Activated CD4-positive, alpha-beta memory T cell treated with anti-CD3 and anti-CD28 coated beads for 36 hours (primary cell): ENCODE results near the gene ALDH1A2. TPM values are rescaled to one million over a fixed set of nuclear protein-coding genes. Genes with fewer than 3 reads are reported as not detected.
"Not testable (repeated sequence)": the region's sequence is repeated elsewhere in the genome, so short reads cannot be mapped to it uniquely, and the experiment has no call there.

Experiments used
- CTCF ChIA-PET: fragments of 350-600 bp; sonication (Branson Sonifier 250); formaldehyde crosslinking; loops from one replicate; lab custom pipeline; 2021; ENCODE audit warnings: antibody characterized with exemption, inconsistent platforms; lab: Charles Lee
- POLR2A ChIA-PET: fragments of 350-600 bp; sonication (Branson Sonifier 250); formaldehyde crosslinking; loops from one replicate; lab custom pipeline; 2021; ENCODE audit warnings: antibody characterized with exemption; lab: Charles Lee
- DNase-seq: peaks from one replicate; pipeline ENCODE4 v3.0.0-alpha.2; 2020
- H3K27ac Mint-ChIP-seq: one replicate; pipeline ENCODE4 v1.8.0; 2021; ENCODE audit warnings: mixed read lengths
- H3K27me3 Mint-ChIP-seq: one replicate; pipeline ENCODE4 v1.8.0; 2021; ENCODE audit warnings: mixed read lengths
- H3K36me3 Mint-ChIP-seq: one replicate; pipeline ENCODE4 v1.8.0; 2021; ENCODE audit warnings: mixed read lengths
- H3K4me1 Mint-ChIP-seq: one replicate; pipeline ENCODE4 v1.8.0; 2021; ENCODE audit warnings: low read depth, mixed read lengths
- H3K4me3 Mint-ChIP-seq: one replicate; pipeline ENCODE4 v1.8.0; 2021; ENCODE audit warnings: mild to moderate bottlenecking, mixed read lengths
- H3K9me3 Mint-ChIP-seq: one replicate; pipeline ENCODE4 v1.8.0; 2021; ENCODE audit warnings: mixed read lengths
- intact Hi-C: fragments of 100-400 bp; cut with micrococcal nuclease; formaldehyde crosslinking; loops from one replicate; pipeline ENCODE4 v1.15.1; 2023
- total RNA-seq, 2 experiments: library from RNA; stranded (reverse); gene quantifications; one replicate each; pipeline ENCODE4 v1.2.3, GENCODE V29; 2021

ALDH1A2 gene
- total RNA-seq, 2 experiments from 2014 or later: 0.19 to 0.78 TPM

DNA sequence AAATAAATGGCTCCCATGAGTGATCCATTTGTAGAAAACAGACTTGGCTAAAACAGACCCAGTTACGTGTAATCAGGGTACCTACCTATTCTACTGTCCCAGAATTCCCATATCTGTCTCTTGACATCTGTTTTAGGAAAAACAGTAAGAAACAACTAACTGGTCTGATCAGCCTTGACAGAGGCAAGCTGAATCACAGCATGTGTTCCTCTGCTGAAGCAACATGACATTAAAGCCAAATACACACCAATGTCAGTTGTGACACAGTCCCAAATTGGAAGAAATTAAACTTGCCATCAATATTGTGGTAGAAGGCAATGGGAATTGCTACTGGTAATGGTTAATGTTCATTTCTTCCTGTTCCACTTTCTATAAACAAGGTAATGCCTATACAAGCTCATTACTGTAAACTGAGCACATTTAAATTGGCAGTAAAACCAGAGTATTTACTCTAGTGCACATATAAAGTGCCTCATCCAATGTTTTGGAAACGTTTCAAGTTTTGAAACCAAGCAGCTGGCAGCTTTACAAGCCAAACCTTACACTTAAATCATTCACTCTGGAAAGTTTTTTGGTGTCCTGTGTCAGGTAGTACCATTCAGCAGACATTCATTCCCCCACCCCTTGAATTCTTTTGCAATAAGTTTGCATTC lies 27.0 kb downstream of the ALDH1A2 start:
- intact Hi-C loops: no loop called here
- CTCF ChIA-PET: no interaction called here
- no peak for DNase-seq
- Mint-ChIP-seq H3K9me3 (no peaks in the 10 kb centered on the region), H3K4me3 (no peak overlapping the region), H3K27me3 (peaks cover 14% of the 10 kb centered on the region), H3K36me3 (no peaks in the 10 kb centered on the region), H3K4me1 (no peaks in the 10 kb centered on the region), H3K27ac (no peak overlapping the region)
- POLR2A ChIA-PET: no interaction called here

- no peaks in the 10 kb centered on the region for H3K4me1 Mint-ChIP-seq
- intact Hi-C loops: no loop called here
- H3K36me3 Mint-ChIP-seq: no peaks in the 10 kb centered on the region
- no peak overlapping the region for H3K4me3 Mint-ChIP-seq
- H3K9me3 Mint-ChIP-seq: no peaks in the 10 kb centered on the region
- ChIA-PET CTCF (no interaction called here), POLR2A (no interaction called here)
- no peak for DNase-seq
- peaks cover 11% of the 10 kb centered on the region for H3K27me3 Mint-ChIP-seq
- no peak overlapping the region for H3K27ac Mint-ChIP-seq
Observed at GRCh38 chr15:58037723-58038301, 27.7 kb downstream of the ALDH1A2 start.

- Mint-ChIP-seq H3K27ac (no peak overlapping the region), H3K4me1 (no peaks in the 10 kb centered on the region), H3K36me3 (no peaks in the 10 kb centered on the region), H3K9me3 (no peaks in the 10 kb centered on the region), H3K4me3 (no peak overlapping the region), H3K27me3 (peaks cover 11% of the 10 kb centered on the region)
- POLR2A ChIA-PET: no interaction called here
- no peak for DNase-seq
- CTCF ChIA-PET: no interaction called here
- intact Hi-C loops: no loop called here
Observed at GRCh38 chr15:58036579-58036978, 28.9 kb downstream of the ALDH1A2 start.

DNA sequence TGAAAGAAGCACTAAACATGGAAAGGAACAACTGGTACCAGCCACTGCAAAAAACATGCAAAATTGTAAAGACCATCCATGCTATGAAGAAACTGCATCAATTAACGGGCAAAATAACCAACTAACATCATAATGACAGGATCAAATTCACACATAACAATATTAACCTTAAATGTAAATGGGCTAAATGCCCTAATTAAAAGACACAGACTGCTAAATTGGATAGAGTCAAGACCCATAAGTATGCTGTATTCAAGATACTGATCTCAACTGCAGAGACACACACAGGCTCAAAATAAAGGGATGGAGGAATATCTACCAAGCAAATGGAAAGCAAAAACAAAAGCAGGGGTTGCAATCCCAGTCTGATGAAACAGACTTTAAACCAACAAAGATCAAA lies 37.1 kb downstream of the ALDH1A2 start:
- H3K4me3 Mint-ChIP-seq, intact Hi-C loops, DNase-seq, H3K36me3 Mint-ChIP-seq, H3K27me3 Mint-ChIP-seq, H3K27ac Mint-ChIP-seq, CTCF ChIA-PET, H3K4me1 Mint-ChIP-seq, POLR2A ChIA-PET: not testable (repeated sequence)
- peaks cover 40% of the 10 kb centered on the region for H3K9me3 Mint-ChIP-seq

DNA sequence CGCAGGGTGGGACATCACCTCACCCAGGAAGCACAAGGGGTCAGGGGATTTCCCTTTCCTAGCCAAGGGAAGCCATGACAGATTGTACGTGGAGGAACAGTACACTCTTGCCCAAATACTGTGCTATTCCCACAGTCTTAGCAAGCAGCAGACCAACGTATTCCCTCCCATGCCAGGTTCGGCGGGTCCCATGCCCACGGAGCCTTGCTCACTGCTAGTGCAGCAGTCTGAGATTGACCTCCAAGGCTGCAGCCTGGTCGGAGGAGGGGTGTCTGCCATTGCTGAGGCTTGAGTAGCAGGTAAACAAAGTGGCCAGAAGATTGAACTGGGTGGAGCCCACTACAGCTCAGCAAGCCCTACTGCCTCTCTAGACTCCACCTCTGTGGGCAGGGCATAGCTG lies 39.0 kb downstream of the ALDH1A2 start:
- ChIA-PET POLR2A (no interaction called here), CTCF (interaction anchor here (0.6 kb wide), 1 partner anchor 45 kb away, joined by 3 read pairs; no protein-coding TSS in a partner anchor)
- peaks cover 12% of the 10 kb centered on the region for H3K36me3 Mint-ChIP-seq
- H3K9me3 Mint-ChIP-seq: peaks cover 52% of the 10 kb centered on the region
- no peaks in the 10 kb centered on the region for H3K4me1 Mint-ChIP-seq
- peaks cover 12% of the 10 kb centered on the region for H3K27me3 Mint-ChIP-seq
- H3K4me3 Mint-ChIP-seq: no peak overlapping the region
- no peak overlapping the region for H3K27ac Mint-ChIP-seq
- DNase-seq: no peak
- intact Hi-C loops: no loop called here

DNA sequence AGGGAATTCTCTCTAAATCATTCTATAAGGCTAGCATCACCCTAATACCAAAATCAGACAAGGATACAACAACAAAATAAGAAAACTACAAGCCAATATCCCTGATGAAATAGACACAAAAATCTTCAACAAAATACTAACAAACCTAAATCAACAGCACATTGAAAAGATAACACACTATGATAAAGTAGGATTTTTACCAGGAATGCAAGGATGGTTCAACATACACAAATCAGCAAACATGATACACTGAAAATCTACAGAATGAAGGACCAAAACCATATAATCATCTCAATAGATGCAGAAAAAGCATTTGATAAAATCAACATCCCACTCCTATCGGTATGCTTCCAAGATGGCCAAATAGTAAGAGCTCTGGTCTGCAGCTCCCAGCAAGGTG lies 39.5 kb downstream of the ALDH1A2 start:
- Mint-ChIP-seq H3K4me3 (no peak overlapping the region), H3K4me1 (no peaks in the 10 kb centered on the region), H3K36me3 (peaks cover 12% of the 10 kb centered on the region), H3K27ac (no peak overlapping the region), H3K27me3 (peaks cover 12% of the 10 kb centered on the region), H3K9me3 (peaks cover 52% of the 10 kb centered on the region)
- ChIA-PET CTCF (no interaction called here), POLR2A (no interaction called here)
- DNase-seq: no peak
- intact Hi-C loops: no loop called here

- H3K27ac Mint-ChIP-seq: no peak overlapping the region
- peaks cover 12% of the 10 kb centered on the region for H3K36me3 Mint-ChIP-seq
- CTCF ChIA-PET: no interaction called here
- intact Hi-C loops: no loop called here
- H3K27me3 Mint-ChIP-seq: peaks cover 12% of the 10 kb centered on the region
- DNase-seq: no peak
- H3K4me3 Mint-ChIP-seq: no peak overlapping the region
- POLR2A ChIA-PET: no interaction called here
- H3K9me3 Mint-ChIP-seq: peaks cover 36% of the 10 kb centered on the region
- H3K4me1 Mint-ChIP-seq: no peaks in the 10 kb centered on the region
Observed at GRCh38 chr15:58021332-58022230, 43.9 kb downstream of the ALDH1A2 start.

DNA sequence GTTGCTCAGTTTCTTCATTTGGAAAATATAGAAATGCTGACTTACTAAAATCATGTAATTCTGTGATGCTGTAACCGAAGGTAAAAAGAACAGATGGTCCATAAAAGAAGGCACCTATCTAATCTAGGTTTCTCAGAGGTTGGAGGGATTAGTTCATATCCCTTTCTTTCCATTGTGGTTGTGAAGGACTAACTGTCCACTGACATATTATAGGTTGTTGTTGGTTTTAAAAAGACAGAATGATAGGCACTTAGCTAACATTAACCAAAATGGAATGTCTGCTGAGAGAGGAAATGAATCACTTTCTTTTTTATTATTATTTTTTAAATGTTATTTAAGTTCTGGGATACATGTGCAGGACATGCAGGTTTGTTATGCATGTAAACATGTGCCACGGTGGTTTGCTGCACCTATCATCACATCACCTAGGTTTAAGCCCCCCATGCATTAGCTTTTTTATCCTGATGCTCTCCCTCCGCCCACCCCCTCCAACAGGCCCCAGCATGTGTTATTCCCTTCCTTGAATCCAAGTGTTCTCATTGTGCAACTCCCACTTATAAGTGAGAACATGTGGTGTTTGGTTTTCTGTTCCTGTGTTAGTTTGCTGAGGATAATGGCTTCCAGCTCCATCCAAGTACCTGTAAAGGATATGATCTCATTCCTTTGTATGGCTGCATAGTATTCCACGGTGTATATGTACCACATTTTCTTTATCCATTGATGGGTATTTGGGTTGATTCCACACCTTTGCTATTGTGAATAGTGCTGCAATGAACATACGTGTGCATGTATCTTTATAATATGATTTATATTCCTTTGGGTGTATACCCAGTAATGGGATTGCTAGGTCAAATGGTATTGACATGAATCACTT lies 45.8 kb downstream of the ALDH1A2 start:
- ChIA-PET POLR2A (no interaction called here), CTCF (no interaction called here)
- no peak overlapping the region for H3K4me3 Mint-ChIP-seq
- no peaks in the 10 kb centered on the region for H3K4me1 Mint-ChIP-seq
- no peak overlapping the region for H3K27ac Mint-ChIP-seq
- intact Hi-C loops: no loop called here
- H3K36me3 Mint-ChIP-seq: peaks cover 6% of the 10 kb centered on the region
- peaks cover 19% of the 10 kb centered on the region for H3K9me3 Mint-ChIP-seq
- peaks cover 15% of the 10 kb centered on the region for H3K27me3 Mint-ChIP-seq
- DNase-seq: no peak

GRCh38 chr15:58017869-58018268 lies 47.6 kb downstream of the ALDH1A2 start:
- Mint-ChIP-seq H3K9me3 (peaks cover 7% of the 10 kb centered on the region), H3K4me3 (no peak overlapping the region), H3K27me3 (peaks cover 17% of the 10 kb centered on the region), H3K36me3 (peaks cover 2% of the 10 kb centered on the region), H3K4me1 (no peaks in the 10 kb centered on the region), H3K27ac (no peak overlapping the region)
- ChIA-PET POLR2A (no interaction called here), CTCF (no interaction called here)
- no peak for DNase-seq
- intact Hi-C loops: no loop called here

DNA sequence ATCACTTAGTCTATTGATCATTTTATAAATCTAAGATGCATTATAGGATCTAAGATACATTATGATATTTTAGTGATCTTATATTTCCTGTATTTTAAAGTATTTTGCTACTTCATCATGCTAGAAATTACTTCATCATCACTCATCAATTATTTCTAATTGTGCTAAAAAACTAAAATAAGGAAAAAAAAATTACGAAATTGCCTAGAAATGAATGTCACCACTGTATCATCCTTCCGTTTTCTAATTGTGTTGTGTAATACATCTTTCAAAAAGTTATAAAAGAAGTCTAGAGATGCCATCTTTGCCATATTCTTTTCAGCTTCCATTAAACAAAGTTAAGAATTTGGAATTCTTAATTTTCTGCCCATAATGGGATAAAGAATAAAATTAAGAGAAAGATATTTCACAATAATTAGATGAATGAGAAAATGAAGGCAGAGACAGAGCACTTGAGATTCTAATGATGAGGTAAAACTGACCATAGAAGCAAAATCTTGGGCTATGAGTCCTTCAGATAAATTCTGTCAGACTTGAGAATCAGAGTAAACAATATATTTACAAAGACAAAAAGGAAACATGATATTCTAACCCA lies 48.8 kb downstream of the ALDH1A2 start:
- ChIA-PET POLR2A (no interaction called here), CTCF (no interaction called here)
- no peaks in the 10 kb centered on the region for H3K4me1 Mint-ChIP-seq

GRCh38 chr15:58015565-58015964 lies 49.9 kb downstream of the ALDH1A2 start:
- H3K4me1 Mint-ChIP-seq: no peaks in the 10 kb centered on the region
- H3K27me3 Mint-ChIP-seq: peaks cover 11% of the 10 kb centered on the region
- no peak overlapping the region for H3K4me3 Mint-ChIP-seq
- H3K27ac Mint-ChIP-seq: no peak overlapping the region
- intact Hi-C loops: no loop called here
- POLR2A ChIA-PET: no interaction called here
- H3K36me3 Mint-ChIP-seq: no peaks in the 10 kb centered on the region
- CTCF ChIA-PET: no interaction called here
- DNase-seq: no peak
- H3K9me3 Mint-ChIP-seq: no peaks in the 10 kb centered on the region

More for the DNA sequence above, 48.8 kb downstream of the ALDH1A2 start:
- Mint-ChIP-seq H3K4me3 (no peak overlapping the region), H3K9me3 (no peaks in the 10 kb centered on the region), H3K27me3 (peaks cover 11% of the 10 kb centered on the region), H3K27ac (no peak overlapping the region), H3K36me3 (no peaks in the 10 kb centered on the region)
- intact Hi-C loops: no loop called here
- no peak for DNase-seq
